Measurements from ENCODE around the gene INVS. TPM values are rescaled to one million over a fixed set of nuclear protein-coding genes. Genes with fewer than 3 reads are reported as not detected.
A peak's percentile ranks its signal among the peaks of the same experiment; 100 is the strongest.
"Not testable (repeated sequence)": the region's sequence is repeated elsewhere in the genome, so short reads cannot be mapped to it uniquely, and the experiment has no call there.

Gene INVS
- polyA plus RNA-seq, 5 donors, result 18.3 to 29.7 (median 26.4) TPM

DNA sequence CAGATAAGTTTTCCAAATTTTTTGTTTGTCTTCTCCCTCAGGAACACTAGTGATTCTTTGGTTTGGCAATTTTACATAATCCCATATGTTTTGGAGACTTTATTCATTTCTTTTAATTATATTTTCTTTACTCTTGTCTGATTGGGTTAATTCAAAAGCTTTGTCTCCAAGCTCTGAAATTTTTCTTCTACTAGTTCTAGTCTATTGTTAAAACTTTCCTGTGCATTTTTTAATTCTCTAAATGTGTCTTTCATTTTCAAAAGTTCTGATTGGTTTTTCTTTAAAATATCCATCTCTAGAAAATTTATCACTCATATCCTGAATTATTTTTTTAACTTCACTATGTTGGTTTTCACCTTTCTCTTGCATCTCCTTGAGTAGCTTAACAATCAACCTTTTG lies 92.2 kb downstream of the INVS start:
- no peak for DNase-seq

DNA sequence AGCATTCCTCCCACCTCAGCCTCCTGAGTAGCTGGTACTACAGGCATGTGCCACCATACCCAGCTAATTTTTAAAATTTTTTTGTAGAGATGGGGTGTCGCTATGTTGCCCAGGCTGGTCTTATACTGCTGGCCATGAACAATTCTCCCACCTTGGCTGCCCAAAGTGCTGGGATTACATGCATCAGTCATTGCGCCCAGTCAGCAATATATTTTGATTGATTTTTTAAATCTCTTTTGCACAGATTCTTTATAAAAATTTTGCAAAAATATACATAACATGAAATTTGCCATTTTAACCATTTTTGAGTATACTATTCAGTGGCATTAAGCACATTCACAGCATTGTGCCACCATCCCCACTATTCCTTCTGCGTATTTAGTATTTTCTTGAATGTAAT lies 94.0 kb downstream of the INVS start:
- DNase-seq, result no peak

DNA sequence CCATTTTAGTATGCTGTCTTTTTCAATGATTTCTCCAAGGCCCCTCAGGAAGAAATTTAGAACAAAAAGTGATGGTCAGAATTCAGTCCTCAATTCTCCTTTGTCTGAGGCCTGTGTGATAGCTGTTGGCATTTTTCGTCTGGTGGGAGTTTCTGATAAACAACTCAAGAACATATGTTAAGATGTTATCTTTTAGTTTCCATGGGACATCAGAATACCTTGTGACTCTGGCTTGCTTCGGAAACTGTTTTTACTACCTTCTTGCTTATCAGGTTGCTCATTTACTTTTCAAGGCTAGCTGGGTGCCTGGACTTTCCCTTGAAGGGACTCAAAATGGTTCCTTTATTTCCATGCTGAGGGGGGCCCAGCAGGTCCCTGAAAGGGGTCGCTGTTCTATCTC lies 97.2 kb downstream of the INVS start:
- no peak for DNase-seq

DNA sequence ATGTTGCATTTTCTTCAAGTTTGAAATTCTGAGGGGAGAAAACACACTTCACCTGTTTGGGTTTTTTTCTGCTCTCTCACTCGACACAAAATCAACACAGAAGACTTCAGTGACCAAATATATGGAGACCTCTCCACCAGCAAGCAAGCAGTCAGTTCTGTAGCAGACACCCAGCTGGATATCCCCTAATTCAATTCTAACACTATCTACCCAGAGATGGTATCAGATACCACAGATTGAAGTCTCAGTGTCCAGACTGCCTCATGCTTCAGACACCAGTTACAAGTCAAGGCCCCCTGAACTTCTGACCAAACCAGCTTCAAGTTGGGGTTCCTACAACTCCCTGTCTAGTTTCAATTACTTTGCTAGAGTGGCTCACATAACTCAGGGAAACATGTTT lies 97.8 kb downstream of the INVS start:
- no peak for DNase-seq

DNA sequence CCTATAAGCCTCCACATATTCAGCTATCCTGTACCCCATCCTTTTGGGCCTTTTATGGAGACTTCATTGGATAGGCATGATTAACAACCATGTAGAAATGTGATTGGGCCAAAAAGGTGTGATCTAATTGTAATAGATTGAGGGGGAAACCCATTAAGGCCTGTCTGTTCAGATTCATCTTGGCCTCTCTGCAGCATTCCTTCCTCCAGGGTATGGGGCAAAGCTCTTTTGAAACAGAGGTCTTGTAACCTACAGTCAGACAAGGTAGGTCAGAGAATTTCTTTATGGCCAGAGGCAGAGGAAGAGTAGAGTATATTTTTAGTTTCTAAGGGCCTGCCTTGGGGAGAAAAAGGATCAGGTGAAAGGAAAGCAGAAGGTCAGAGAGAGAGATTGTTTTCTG lies 98.5 kb downstream of the INVS start:
- DNase-seq, result no peak

DNA sequence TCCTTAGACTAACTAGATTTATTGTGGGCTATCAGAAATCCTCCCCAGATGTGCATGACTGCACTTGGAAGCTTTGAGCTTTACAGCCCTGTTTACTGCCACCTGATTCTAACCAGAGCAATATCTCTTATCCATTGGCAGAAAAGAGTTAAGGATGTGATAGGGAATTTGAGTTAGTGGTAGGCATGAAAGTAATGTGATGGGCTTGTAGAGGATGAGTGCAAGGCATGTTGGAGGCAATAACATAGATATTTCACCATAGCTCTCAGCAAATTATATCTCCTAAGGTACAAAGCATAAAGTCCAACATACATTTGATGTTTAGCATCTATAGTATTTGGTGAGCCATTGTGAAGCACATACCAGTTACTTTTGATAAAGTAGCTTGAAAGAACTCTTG lies 103.8 kb downstream of the INVS start:
- no peak for DNase-seq

DNA sequence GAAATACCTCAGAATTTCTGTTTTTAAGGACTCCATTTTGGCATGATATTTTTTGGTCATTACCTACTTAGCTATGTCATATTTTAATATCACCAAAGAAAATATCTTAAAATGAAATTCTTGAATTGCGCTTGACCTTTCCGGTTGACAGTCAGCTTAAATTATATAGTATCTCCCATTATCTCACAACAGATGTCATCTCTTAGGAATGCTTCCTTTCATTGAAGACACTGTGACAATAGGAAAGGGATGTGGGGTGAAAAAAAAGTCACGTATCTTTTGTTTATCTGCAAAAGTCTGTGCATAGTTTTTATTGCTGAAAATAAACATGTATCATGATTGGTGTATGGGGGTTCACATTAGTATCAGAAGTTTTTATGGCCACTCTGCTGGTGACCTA lies 105.8 kb downstream of the INVS start:
- DNase-seq, result no peak

DNA sequence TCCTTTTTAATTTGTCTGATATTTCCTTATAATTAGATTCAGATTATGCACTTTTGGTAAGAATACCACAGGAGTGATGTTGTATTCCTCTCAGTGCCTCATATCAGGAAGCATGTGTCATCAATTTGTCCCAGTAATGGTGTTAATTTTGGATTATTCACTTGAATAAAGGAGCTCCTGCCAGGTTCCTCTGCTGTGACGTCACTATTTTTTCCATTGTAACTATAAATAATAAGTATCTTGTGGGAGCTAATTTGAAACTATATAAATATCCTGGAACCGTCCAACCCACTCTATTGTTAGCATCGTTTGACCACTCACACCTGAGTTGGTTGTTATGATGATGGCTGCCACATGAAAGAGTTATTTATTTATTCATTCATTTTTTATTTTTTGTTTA lies 107.9 kb downstream of the INVS start:
- DNase-seq, result no peak

DNA sequence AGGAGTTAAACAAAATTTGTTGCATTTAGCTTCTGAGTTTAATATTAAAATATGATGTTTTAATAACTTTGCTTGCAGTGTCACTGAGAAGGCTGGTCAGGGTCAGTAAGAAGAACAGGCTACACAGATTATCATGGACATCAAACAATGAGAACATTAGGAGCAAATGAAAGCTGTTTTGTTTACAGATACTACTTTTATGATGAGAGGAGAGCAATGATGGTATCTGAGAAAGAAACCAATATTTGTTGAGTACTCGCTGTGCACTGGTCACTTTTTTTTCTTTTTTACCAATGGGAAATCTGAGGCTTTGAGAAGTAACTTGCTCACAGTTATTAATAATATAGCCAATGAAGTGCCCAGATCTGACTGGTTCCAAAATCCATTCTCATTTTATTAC lies 109.6 kb downstream of the INVS start:
- no peak for DNase-seq

DNA sequence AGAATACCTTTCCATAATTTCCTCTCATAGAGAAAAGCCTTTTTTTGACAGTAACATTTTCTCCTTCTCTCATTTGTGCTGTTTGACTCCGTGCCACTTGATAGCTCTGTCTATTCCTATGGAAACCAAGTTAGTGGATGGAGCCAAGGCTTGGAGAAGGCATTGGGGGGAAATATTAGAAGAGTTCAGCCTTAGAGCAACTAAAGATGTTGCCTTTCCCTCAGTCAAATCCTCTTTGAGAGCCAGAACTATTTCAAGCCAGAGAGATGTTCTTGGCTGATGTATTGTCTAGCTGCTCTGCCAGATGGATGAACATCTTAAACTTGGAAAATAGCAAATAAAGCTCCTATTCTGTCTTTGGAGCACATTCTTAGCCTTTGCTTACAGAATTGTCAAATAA lies 112.4 kb downstream of the INVS start:
- no peak for DNase-seq

DNA sequence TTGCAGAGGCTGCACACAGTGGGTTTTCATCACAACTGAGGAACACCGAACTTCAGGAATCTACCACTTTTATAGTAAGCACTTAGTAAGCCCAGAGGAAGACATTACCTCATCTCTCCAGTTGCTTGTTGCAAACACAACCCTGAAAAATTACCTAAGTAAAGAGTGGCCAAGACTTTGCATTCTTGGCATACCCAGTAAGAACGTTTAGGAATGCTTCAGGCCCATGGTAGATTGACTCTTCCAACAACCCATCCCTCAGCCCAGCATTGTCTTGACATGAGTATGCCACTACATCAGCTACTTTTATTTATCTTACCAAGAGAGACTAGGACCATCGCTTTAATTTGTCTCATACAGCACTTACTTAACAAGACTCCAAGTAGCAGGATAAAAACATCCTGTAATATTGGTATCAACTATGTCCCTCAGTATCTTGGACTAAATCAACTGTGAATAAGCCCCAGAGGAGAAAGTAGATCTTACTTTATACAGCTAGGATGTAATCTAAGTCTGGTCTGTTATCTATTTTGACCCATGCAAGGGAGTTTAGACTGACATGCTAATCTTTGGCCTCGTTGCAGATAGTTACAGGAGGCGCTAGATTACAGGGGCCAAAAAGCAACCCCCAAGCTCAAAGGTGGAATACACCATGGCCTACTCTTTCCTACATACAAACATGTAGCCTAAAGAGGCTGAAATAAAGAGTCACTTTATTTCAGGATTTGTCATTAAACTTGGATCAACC lies 114.9 kb downstream of the INVS start:
- no peak for DNase-seq

DNA sequence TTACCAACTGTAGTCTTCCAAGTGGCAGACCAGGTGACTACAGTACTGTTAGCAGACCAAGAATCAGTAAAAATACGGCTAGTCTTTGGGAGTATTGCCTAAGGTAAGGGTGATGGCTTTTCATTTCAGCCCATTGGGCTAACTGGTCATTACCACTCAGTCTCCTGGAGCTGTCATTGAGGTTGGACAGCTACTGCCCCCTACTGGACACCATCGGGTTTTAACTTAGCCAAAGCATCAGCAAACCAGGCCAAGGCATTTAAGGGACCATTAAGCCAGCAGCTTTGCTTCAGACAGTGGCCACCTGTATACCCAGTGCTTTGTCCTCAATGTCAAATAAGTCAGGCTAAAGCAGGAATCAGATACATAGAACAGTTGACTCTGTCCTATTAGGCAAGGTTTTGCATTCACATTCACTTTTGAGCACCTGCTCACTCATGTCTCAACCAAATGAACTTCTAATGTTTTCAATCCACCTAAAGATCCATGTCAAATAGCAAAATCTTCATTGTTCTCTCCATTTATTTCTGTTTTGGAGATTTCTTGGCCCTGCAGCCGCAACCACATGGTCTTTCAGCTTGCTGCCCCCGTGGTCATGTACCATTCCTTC lies 117.2 kb downstream of the INVS start:
- DNase-seq, result no peak

DNA sequence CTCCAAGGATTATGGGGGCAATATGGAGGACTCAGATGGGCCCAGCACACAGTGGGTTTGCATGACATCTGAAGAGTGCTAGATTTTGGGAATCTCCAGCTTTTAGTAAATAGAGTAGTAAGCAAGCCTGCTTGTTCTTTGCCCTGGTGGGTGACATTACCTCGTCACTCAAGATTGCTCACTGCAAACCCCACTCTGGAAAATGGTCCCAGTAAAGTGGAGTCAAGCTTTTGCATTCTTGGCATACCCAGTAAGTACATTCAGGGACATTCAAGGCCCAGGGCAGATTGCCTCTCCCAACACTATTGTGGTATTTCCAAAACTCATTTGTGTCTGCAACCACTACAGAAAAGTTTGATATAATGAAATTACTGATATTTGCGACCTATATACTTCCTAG lies 118.5 kb downstream of the INVS start:
- no peak for DNase-seq

DNA sequence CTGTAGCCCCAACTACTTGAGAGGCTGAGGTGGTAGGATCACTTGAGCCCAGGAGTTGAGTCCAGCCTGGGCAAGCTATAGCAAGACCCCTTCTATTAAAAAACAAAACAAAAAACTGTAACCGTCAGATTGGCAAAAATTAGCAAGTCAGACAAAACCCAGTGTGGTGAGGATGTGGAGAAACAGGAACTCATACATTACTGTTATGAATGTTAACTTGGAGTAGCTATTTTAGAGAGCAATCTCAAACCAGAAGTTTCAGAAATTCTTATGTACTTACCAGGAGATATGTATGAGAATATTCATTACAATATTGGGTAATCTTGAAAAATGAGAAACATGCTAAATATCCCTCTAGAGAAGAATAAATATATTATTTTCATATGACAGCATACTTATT lies 120.3 kb downstream of the INVS start:
- DNase-seq, result no peak

DNA sequence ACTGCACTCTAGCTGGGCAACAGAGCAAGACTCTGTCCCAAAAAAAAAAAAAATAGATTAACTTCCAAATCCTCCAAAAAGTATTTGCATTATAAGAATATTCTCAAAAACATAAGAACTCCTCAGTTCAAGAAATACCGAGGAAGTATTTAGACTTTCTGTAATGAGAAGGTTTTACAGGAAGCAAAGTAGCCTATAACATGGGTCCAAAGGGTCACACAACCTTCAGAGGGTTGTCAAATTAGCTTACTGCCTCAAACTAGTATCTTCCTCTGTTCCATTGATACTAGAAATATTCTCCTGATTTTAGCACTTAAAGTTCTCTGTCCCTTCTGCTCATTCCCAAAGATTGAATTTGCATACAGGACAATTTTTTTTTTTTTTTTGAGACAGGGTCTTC lies 121.9 kb downstream of the INVS start:
- no peak for DNase-seq

DNA sequence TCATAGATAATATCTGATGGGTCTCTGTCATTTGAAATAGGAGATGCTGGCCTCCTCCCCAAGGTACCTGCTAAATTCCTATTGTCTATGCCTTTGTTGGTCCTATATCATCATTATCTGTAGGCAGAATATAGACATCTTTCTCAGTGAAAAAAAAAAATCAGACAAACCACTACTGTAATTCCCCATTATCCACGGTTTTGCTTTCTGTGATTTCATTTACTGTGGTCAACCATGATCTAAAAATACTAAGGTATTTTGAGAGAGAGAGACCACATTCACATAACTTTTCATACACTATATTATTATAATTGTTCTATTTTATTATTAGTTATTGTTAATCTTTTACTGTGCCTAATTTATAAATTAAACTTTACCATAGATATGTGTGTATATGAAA lies 122.5 kb downstream of the INVS start:
- no peak for DNase-seq

DNA sequence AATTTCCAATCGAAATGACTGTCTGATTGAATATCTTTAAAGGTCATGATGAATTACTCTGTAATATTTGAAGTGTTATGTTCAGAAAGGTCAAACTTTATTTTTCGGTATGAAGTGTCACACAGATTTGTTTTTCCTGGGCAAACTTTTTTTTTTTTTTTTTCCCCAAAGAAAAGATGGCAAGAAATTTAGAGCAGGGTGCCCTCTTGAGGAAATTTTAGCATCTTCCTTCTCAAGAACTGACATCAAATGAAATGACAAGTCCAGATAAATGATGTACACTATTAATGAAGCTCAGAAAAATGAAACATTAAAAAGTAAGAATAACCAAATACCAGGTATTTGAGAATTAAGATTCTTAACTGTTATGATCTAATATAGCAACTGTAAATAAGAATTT lies 123.6 kb downstream of the INVS start:
- peak; percentile 15 to 23 for DNase-seq

DNA sequence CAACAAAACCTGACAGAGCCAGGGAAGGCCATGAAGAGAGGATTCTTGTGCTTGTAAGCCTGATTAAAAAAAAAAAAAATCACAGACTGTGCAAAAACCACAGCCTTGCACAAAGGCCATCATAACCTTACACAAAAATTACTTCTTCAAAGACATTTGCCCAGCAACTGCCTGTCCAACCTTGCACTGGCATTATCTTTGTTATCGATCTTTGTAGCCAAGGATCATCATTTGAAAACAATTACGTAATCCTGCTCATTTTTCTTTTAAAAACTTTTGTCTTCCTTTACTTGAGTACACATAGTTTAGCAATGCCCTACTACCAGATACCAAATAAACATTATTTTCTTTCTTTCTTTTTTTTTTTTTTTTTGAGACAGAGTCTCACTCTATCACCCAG lies 128.6 kb downstream of the INVS start:
- DNase-seq, result no peak

DNA sequence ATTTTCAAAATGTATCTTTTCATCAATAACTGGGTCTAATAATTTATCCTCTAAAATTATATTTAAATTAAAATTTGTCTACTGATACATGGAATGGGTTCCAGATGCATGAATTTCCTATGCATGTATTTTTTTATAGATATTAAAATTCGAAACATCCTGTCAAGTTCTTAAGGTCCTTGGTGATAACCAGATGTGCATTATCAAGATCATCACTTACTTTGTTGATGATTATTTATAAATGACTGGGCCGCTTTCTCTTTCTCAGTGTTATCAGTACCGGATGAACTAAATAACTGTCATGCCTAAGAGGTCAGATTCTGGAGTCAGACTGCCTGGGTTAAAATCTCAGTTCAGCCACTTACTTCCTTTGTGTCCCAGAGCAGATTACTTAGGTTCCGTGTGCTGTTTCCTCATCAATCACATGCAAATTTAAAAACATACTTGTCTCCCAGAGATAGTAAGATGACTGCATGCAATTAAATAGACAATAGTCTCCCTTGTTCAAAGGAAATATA lies 129.4 kb downstream of the INVS start:
- DNase-seq, result no peak

DNA sequence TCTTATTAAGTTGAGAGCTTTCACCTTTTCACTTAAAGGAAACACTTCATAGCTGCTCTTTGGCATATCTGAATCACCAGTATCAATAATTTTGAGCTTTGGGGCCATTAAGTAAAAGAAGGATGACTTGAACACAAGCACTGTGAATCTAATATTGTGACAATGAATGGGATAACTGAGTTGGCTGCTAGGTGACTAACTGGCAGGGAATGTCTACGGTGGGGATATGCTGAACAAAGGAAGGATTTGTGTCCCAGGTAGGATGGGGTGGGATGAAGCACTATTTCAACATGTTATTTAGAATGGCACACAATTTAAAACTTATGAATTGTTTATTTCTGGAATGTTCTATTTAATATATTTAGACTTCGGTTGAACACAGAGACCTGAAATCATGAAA lies 130.1 kb downstream of the INVS start:
- no peak for DNase-seq

DNA sequence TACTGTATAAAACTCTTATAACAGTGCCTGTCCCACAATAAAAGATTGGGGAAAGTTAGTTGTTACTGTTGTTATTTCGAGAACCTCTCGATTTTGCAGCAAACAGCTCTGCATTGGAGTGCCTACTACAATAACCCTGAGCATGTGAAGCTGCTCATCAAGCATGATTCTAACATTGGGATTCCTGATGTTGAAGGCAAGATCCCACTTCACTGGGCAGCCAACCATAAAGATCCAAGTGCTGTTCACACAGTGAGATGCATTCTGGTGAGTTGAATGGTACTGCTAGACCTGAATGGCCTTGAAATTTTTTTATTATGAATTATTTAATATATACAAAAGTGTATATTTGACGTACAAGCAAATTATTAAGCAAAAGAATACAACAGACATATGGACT lies 130.5 kb downstream of the INVS start:
- DNase-seq, result no peak

DNA sequence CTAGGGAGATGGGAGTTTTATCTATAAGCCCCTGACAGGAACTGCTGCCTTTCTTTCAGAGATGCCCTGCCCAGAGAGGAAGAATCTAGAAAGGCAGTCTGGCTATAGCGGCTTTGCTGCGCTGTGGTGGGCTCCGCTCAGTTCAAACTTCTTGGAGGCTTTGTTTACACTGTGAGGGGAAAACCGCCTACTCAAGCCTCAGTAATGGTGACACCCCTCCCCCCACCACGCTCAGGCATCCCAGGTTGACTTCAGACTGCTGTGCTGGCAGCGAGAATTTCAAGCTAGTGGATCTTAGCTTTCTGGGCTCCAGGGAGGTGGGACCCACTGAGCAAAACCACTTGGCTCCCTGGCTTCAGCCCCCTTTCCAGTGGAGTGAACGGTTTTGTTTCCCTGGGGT lies 137.9 kb downstream of the INVS start:
- DNase-seq, result not testable (repeated sequence)

DNA sequence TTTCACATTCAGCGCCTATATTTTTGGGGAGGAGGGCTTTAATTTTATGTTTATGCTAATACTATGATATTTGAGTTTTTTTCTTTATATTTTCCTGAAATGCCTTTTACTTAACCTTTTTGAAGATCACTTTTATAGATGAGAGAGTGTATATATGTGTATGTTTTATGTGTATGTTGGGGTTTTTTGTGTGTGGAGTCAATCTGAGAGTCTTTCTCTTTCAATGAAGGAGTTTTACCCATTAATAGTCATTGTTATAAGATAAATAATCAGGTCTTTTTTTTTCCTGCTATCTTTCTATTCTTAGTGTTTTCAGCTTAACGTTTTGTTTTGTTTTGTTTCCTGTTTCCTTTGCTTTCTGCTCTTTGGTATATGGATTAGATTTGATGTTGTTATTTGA lies 141.5 kb downstream of the INVS start:
- no peak for DNase-seq

DNA sequence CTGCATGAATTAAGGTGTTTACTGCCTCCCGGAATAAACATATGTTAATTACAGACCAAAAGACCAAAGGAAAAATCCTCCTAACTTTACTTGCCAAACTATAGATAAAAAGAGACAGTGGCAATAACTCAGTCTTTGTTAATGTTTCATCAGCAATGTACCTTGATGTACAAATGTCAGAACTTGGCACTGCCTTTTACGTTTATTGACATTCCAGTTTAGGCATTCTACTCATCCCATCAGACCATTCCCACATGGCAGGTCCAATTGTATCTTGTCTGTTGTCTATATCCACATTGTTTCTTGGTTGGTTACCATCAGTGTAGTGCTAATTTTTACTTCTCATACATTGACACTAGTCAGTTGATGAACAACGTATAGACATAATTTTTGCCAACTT lies 168.2 kb downstream of the INVS start:
- DNase-seq, result no peak
